Measurements from ENCODE around the gene PKP4. TPM values are rescaled to one million over a fixed set of nuclear protein-coding genes. Genes with fewer than 3 reads are reported as not detected.

PKP4 gene
- total and polyA plus RNA-seq, 2 donors (not counting 1 experiment from before 2014, with no cell fraction given), result 44.5 to 56.3 TPM

DNA sequence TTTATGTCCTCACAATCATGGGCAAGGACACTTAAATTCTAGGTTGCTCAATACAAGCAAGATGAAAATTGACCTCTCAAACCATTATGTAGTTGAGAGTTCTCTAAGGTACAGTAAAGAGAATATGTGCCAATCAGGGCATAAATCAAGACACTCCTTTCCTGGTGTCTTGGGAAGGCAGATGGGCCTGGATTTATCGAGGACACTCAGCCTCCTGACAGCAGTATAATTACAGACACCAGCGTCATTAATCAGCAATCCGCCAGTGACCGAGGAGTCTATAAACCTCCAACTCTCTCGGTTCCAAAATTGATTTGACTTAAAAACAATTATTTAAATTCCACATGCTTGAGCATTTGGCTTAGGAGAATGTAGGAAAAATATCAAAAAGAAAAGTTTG is 262.7 kb downstream of the PKP4 start:
- no peak overlapping the region for H3K9ac ChIP-seq (ENCODE audit: insufficient read depth, low read length)
- no peaks in the 10 kb centered on the region for H4K20me1 ChIP-seq (ENCODE audit: control insufficient read depth, extremely low read depth, insufficient read depth, low read length)
- no peaks in the 10 kb centered on the region for H3K4me1 ChIP-seq (ENCODE audit: control insufficient read depth, extremely low read depth, insufficient read depth, low read length)
- H3K27ac ChIP-seq (ENCODE audit: insufficient read depth, low read length), result no peak overlapping the region
- H3K36me3 ChIP-seq (ENCODE audit: control insufficient read depth, insufficient read depth, low read length), result no peaks in the 10 kb centered on the region
- no peak overlapping the region for H2AFZ ChIP-seq (ENCODE audit: low read length)
- no peaks in the 10 kb centered on the region for H3K79me2 ChIP-seq (ENCODE audit: control insufficient read depth, insufficient read depth, low read length)
- H3K4me2 ChIP-seq (ENCODE audit: extremely low read depth, insufficient read depth, low read length), result no peak overlapping the region
- H3K27me3 ChIP-seq (ENCODE audit: control insufficient read depth, insufficient read depth, low read length), result no peaks in the 10 kb centered on the region
- no peak for TF ChIP-seq EZH2 (IDR thresholded peaks at IDR 0.05; ENCODE audit: low read length, missing control alignments)
- TF ChIP-seq, protein P1, sequence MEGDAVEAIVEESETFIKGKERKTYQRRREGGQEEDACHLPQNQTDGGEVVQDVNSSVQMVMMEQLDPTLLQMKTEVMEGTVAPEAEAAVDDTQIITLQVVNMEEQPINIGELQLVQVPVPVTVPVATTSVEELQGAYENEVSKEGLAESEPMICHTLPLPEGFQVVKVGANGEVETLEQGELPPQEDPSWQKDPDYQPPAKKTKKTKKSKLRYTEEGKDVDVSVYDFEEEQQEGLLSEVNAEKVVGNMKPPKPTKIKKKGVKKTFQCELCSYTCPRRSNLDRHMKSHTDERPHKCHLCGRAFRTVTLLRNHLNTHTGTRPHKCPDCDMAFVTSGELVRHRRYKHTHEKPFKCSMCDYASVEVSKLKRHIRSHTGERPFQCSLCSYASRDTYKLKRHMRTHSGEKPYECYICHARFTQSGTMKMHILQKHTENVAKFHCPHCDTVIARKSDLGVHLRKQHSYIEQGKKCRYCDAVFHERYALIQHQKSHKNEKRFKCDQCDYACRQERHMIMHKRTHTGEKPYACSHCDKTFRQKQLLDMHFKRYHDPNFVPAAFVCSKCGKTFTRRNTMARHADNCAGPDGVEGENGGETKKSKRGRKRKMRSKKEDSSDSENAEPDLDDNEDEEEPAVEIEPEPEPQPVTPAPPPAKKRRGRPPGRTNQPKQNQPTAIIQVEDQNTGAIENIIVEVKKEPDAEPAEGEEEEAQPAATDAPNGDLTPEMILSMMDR (conservative IDR thresholded peaks at IDR 0.05 in 1 of 2, IDR thresholded peaks at IDR 0.05 in 1 of 2; ENCODE audit: low read depth in 1 of 2, low read length in 2 of 2), result no peak
- no peak overlapping the region for H3K4me3 ChIP-seq (replicated peaks in 1 of 4; ENCODE audit: control extremely low read depth in 1 of 4, insufficient read depth in 1 of 4, low read depth in 3 of 4, low read length in 4 of 4)
- no peaks in the 10 kb centered on the region for H3K9me3 ChIP-seq (ENCODE audit: control insufficient read depth, insufficient read depth, low read depth, low read length)
- no peak for DNase-seq (ENCODE audit: low read depth in 2 of 2)

DNA sequence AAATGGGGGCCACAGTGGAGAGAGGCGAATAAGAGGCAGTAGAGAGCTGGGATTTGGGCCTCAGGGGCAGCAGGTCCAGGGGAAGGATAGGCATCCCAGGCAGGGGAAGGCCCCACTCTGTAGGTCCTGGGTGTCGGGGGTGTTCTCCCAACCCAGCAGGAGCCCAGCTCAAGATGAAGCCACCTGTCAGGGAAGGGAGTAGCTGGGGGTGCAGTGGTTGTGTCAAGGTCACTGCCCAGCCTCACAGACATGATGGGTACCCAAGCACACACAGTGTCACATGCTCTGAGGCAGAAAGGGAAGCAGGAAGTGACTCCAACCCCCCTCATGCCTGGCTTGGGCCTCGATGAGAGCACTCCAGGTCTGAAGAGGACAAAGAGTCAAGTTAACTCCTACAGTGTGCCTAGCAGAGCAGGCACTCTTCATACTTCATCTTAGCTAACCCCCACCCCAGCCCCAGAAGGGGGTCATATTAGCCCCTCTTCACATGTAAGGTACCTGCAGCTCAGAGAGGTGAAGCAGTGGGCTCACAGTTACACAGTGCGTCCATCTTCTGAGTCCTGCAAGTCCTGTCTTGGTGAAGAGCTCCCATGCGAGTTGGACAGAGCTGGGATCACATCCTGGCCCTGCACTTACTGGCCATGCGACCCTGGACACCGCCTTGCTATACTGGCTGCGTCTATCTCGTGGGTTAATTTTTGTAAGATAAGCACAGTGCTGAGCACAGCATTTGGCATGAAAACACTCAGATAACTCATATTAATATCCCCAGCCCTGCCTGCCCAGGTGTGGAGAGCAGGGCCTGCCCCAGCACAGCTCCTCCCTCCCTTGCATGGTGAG is 265.7 kb downstream of the PKP4 start:
- no peaks in the 10 kb centered on the region for H3K27me3 ChIP-seq (ENCODE audit: control insufficient read depth, insufficient read depth, low read length)
- TF ChIP-seq EZH2 (IDR thresholded peaks at IDR 0.05; ENCODE audit: low read length, missing control alignments), result no peak
- TF ChIP-seq, protein P1 (conservative IDR thresholded peaks at IDR 0.05 in 1 of 2, IDR thresholded peaks at IDR 0.05 in 1 of 2; ENCODE audit: low read depth in 1 of 2, low read length in 2 of 2), result no peak
- no peak overlapping the region for H3K27ac ChIP-seq (ENCODE audit: insufficient read depth, low read length)

DNA sequence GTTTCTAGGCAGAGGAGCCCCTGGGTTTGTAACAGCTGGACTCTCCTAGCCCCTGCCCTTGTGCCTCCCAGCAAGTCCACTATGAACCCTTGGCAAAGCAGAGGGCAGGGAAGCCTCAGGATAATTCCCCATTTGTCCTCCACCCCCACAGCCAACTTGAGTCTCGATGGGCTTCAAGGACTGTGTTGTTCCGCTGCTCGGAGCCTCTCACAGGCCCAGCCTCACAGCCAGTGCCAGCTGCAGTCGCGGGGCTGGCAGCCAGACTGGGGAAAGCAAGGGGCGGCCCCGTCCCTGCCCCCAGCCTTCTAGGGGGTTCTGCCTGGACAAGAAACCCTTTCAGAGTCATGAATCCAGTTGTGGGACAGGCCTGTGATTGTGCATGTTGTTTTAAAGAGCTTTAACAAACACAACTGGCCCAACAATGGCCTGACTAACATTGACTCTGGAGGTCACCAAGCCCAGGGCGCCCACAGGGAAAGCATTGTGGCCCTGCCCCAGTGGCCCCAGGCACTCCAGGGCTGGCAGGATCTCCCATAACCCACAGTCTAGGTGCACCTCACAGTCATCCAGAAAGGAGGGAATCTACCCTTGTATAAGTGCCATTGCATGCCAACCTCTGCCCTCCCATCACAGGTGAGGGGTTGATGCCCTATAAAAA is 266.6 kb downstream of the PKP4 start:
- Histone ChIP-seq H4K20me1 (ENCODE audit: control insufficient read depth, extremely low read depth, insufficient read depth, low read length) (no peaks in the 10 kb centered on the region), H3K4me3 (replicated peaks in 1 of 4; ENCODE audit: control extremely low read depth in 1 of 4, insufficient read depth in 1 of 4, low read depth in 3 of 4, low read length in 4 of 4) (no peak overlapping the region), H3K36me3 (ENCODE audit: control insufficient read depth, insufficient read depth, low read length) (no peaks in the 10 kb centered on the region), H3K4me2 (ENCODE audit: extremely low read depth, insufficient read depth, low read length) (no peak overlapping the region), H2AFZ (ENCODE audit: low read length) (no peak overlapping the region), H3K4me1 (ENCODE audit: control insufficient read depth, extremely low read depth, insufficient read depth, low read length) (peaks cover 3% of the 10 kb centered on the region), H3K27ac (ENCODE audit: insufficient read depth, low read length) (no peak overlapping the region), H3K9ac (ENCODE audit: insufficient read depth, low read length) (no peak overlapping the region), H3K27me3 (ENCODE audit: control insufficient read depth, insufficient read depth, low read length) (no peaks in the 10 kb centered on the region), H3K9me3 (ENCODE audit: control insufficient read depth, insufficient read depth, low read depth, low read length) (no peaks in the 10 kb centered on the region), H3K79me2 (ENCODE audit: control insufficient read depth, insufficient read depth, low read length) (no peaks in the 10 kb centered on the region)
- DNase-seq (ENCODE audit: low read depth in 2 of 2), result no peak
- TF ChIP-seq, protein P1 (conservative IDR thresholded peaks at IDR 0.05 in 1 of 2, IDR thresholded peaks at IDR 0.05 in 1 of 2; ENCODE audit: low read depth in 1 of 2, low read length in 2 of 2), result no peak
- no peak for TF ChIP-seq EZH2 (IDR thresholded peaks at IDR 0.05; ENCODE audit: low read length, missing control alignments)

More for the DNA sequence above, 265.7 kb downstream of the PKP4 start:
- no peak overlapping the region for H3K9ac ChIP-seq (ENCODE audit: insufficient read depth, low read length)
- H3K4me3 ChIP-seq (replicated peaks in 1 of 4; ENCODE audit: control extremely low read depth in 1 of 4, insufficient read depth in 1 of 4, low read depth in 3 of 4, low read length in 4 of 4), result no peak overlapping the region
- no peak overlapping the region for H2AFZ ChIP-seq (ENCODE audit: low read length)
- H3K79me2 ChIP-seq (ENCODE audit: control insufficient read depth, insufficient read depth, low read length), result no peaks in the 10 kb centered on the region
- H3K4me2 ChIP-seq (ENCODE audit: extremely low read depth, insufficient read depth, low read length), result no peak overlapping the region
- no peaks in the 10 kb centered on the region for H3K36me3 ChIP-seq (ENCODE audit: control insufficient read depth, insufficient read depth, low read length)
- no peak for DNase-seq (ENCODE audit: low read depth in 2 of 2)
- peaks cover 3% of the 10 kb centered on the region for H3K4me1 ChIP-seq (ENCODE audit: control insufficient read depth, extremely low read depth, insufficient read depth, low read length)
- H3K9me3 ChIP-seq (ENCODE audit: control insufficient read depth, insufficient read depth, low read depth, low read length), result no peaks in the 10 kb centered on the region
- no peaks in the 10 kb centered on the region for H4K20me1 ChIP-seq (ENCODE audit: control insufficient read depth, extremely low read depth, insufficient read depth, low read length)
